Measurements from ENCODE around the gene LDB2.

DNA sequence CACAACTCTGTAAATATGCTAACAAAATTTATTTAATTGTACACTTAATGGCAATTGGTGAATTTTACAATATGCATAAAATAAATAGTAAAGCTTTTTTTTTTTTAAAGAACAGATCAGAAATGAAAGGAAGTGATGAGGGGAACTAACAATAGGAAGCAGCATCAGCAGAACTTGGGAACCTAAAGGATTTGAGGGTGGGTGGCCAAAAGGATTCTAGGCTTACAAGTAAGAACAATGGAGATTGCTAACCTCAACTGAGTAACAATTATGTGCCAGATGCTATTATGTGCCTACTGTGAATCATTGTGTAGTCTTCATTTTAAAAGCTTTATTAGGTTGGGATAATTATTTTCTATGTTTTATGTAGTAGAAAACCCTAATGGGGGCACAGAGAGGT lies 185.2 kb downstream of the LDB2 start:
- no peak for TF ChIP-seq POLR2A (IDR thresholded peaks at IDR 0.05)
- TF ChIP-seq, protein P1, sequence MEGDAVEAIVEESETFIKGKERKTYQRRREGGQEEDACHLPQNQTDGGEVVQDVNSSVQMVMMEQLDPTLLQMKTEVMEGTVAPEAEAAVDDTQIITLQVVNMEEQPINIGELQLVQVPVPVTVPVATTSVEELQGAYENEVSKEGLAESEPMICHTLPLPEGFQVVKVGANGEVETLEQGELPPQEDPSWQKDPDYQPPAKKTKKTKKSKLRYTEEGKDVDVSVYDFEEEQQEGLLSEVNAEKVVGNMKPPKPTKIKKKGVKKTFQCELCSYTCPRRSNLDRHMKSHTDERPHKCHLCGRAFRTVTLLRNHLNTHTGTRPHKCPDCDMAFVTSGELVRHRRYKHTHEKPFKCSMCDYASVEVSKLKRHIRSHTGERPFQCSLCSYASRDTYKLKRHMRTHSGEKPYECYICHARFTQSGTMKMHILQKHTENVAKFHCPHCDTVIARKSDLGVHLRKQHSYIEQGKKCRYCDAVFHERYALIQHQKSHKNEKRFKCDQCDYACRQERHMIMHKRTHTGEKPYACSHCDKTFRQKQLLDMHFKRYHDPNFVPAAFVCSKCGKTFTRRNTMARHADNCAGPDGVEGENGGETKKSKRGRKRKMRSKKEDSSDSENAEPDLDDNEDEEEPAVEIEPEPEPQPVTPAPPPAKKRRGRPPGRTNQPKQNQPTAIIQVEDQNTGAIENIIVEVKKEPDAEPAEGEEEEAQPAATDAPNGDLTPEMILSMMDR (IDR thresholded peaks at IDR 0.05): no peak

All from heart left ventricle (tissue), 13 donors.